Caco-2 (cell line): ENCODE data around the gene MN1. TPM values are rescaled to one million over a fixed set of nuclear protein-coding genes. Genes with fewer than 3 reads are reported as not detected.
A peak's percentile ranks its signal among the peaks of the same experiment; 100 is the strongest.

ENCODE experiments used
- BruUV-seq: library from RNA; stranded (reverse); fragments of 400-500 nt; replicated peaks from 2 replicates; lab custom pipeline; 2021; lab: Mats Ljungman, UMichigan
- CTCF ChIA-PET: fragments of 300-600 bp; sonication (Branson Sonifier 250); formaldehyde crosslinking; loops from one replicate; lab custom pipeline; 2022; ENCODE audit warnings: antibody characterized with exemption; lab: Charles Lee
- POLR2A ChIA-PET: fragments of 300-600 bp; sonication (Branson Sonifier 250); formaldehyde crosslinking; loops from one replicate; lab custom pipeline; 2022; ENCODE audit warnings: antibody characterized with exemption; lab: Charles Lee
- DNase-seq, 2 experiments: peaks; one replicate each; pipeline versions ENCODE4 v3.0.0 to v3.0.0-alpha.2; 2020 to 2022
- H3K27me3 ChIP-seq: replicated peaks from 2 replicates; pipeline ENCODE4 v1.6.0; 2011; ENCODE audit warnings: low read length; ENCODE audit not compliant: control insufficient read depth, insufficient read depth
- H3K36me3 ChIP-seq: 2 replicates; pipeline ENCODE4 v1.5.1; 2011; ENCODE audit warnings: low read length; ENCODE audit not compliant: control insufficient read depth, insufficient read depth
- H3K4me1 ChIP-seq: fragments of 250-450 bp; sonication (Bioruptor Pico); 2 replicates; pipeline ENCODE4 v1.5.1; 2020; ENCODE audit warnings: mild to moderate bottlenecking
- H3K4me3 ChIP-seq: 2 replicates; pipeline ENCODE4 v1.5.1; 2011; ENCODE audit warnings: low read depth, mild to moderate bottlenecking, control low read depth, low read length
- H3K9me3 ChIP-seq: fragments of 250-450 bp; sonication (Bioruptor Pico); 2 replicates; pipeline ENCODE4 v1.5.1; 2020; ENCODE audit warnings: mild to moderate bottlenecking, moderate library complexity
- H3K27ac Mint-ChIP-seq: one replicate; pipeline ENCODE4 v1.8.0; 2022; ENCODE audit warnings: mixed read lengths; ENCODE audit not compliant: unreplicated experiment
- H3K27me3 Mint-ChIP-seq: one replicate; pipeline ENCODE4 v1.8.0; 2022; ENCODE audit warnings: mixed read lengths; ENCODE audit not compliant: insufficient read depth, unreplicated experiment
- H3K36me3 Mint-ChIP-seq: one replicate; pipeline ENCODE4 v1.8.0; 2022; ENCODE audit warnings: mild to moderate bottlenecking, mixed read lengths; ENCODE audit not compliant: insufficient read depth, unreplicated experiment
- H3K4me1 Mint-ChIP-seq: one replicate; pipeline ENCODE4 v1.8.0; 2022; ENCODE audit warnings: low read depth, mixed read lengths; ENCODE audit not compliant: unreplicated experiment
- H3K4me3 Mint-ChIP-seq: one replicate; pipeline ENCODE4 v1.8.0; 2022; ENCODE audit warnings: mild to moderate bottlenecking, moderate library complexity, mixed read lengths; ENCODE audit not compliant: unreplicated experiment
- H3K9me3 Mint-ChIP-seq: one replicate; pipeline ENCODE4 v1.8.0; 2022; ENCODE audit warnings: mixed read lengths; ENCODE audit not compliant: unreplicated experiment
- intact Hi-C: fragments of 100-400 bp; cut with micrococcal nuclease; formaldehyde crosslinking; loops from one replicate; pipeline ENCODE4 v1.10.0; 2022; ENCODE audit not compliant: unreplicated experiment
- total RNA-seq: library from RNA; stranded (reverse); gene quantifications from 2 replicates; pipeline ENCODE4 v1.2.3, GENCODE V29; 2022
- TF ChIP-seq, protein P1 (sequence below), 2 experiments: fragments of 200-600 bp in 1 of 2; IDR thresholded peaks; 1 replicate in 1 of 2; 2 replicates in 1 of 2; pipeline versions ENCODE4 v1.5.1 to v1.8.0; 2011 to 2022; ENCODE audit warnings: antibody characterized with exemption in 1 of 2, control low read depth in 1 of 2, inconsistent platforms in 1 of 2, low read depth in 1 of 2, low read length in 1 of 2, mild to moderate bottlenecking in 1 of 2, moderate library complexity in 1 of 2; ENCODE audit not compliant: insufficient read depth in 1 of 2, severe bottlenecking in 1 of 2, unreplicated experiment in 1 of 2

MN1 gene
- total RNA-seq, 1 experiment from 2014 or later, result 0.32 TPM

DNA sequence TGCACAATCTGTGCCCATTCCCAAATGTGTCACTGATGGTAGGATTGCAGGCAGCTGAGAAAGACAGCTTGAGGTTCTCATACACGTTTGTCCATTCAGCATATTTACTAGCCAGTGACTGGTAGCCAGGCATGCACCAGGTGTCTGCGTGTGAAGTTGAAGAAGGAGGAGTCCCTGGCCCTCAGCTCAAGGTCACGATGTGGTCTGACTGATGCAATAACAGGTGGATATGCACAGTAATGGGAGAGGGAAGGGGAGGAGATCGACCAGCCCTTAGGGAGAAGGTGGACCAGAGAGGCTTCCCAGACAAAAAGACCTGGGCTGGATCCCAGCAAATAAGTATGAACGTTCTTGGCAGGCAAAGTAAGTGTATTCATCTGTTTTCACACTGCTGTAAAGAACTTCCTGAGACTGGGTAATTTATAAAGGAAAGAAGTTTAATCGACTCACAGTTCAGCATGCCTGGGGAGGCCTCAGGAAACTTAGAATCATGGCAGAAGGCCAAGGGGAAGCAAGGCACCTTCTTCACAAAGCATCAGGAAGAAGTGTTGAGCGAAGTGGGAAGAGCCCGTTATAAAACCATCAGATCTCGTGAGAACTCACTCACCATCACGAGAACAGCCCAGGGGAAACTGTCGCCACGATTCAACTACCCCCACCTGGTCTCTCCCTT, 96.0 kb downstream of the MN1 start:
- Histone ChIP-seq H3K4me3 (no peak overlapping the region), H3K4me1 (no peaks in the 10 kb centered on the region), H3K9me3 (no peaks in the 10 kb centered on the region), H3K36me3 (no peaks in the 10 kb centered on the region), H3K27me3 (no peaks in the 10 kb centered on the region)
- peak overlapping the region; percentile 31 for H3K27ac Mint-ChIP-seq
- H3K9me3 Mint-ChIP-seq, result no peaks in the 10 kb centered on the region
- TF ChIP-seq, protein P1, sequence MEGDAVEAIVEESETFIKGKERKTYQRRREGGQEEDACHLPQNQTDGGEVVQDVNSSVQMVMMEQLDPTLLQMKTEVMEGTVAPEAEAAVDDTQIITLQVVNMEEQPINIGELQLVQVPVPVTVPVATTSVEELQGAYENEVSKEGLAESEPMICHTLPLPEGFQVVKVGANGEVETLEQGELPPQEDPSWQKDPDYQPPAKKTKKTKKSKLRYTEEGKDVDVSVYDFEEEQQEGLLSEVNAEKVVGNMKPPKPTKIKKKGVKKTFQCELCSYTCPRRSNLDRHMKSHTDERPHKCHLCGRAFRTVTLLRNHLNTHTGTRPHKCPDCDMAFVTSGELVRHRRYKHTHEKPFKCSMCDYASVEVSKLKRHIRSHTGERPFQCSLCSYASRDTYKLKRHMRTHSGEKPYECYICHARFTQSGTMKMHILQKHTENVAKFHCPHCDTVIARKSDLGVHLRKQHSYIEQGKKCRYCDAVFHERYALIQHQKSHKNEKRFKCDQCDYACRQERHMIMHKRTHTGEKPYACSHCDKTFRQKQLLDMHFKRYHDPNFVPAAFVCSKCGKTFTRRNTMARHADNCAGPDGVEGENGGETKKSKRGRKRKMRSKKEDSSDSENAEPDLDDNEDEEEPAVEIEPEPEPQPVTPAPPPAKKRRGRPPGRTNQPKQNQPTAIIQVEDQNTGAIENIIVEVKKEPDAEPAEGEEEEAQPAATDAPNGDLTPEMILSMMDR (IDR thresholded peaks at IDR 0.05; ENCODE audit: insufficient read depth in 1 of 2, low read depth in 1 of 2, low read length in 1 of 2, severe bottlenecking in 1 of 2, unreplicated experiment in 1 of 2), result no peak
- no TSS peak for BruUV-seq
- POLR2A ChIA-PET, result no interaction called here
- no peaks in the 10 kb centered on the region for H3K27me3 Mint-ChIP-seq
- CTCF ChIA-PET, result no interaction called here
- intact Hi-C loops, result no loop called here
- DNase-seq, result no peak
- H3K4me3 Mint-ChIP-seq, result no peak overlapping the region
- no peaks in the 10 kb centered on the region for H3K36me3 Mint-ChIP-seq
- H3K4me1 Mint-ChIP-seq, result no peaks in the 10 kb centered on the region

GRCh38 chr22:27704581-27704980, 97.0 kb downstream of the MN1 start:
- DNase-seq, result no peak
- Mint-ChIP-seq H3K4me3 (no peak overlapping the region), H3K27ac (no peak overlapping the region), H3K27me3 (no peaks in the 10 kb centered on the region), H3K4me1 (no peaks in the 10 kb centered on the region), H3K36me3 (no peaks in the 10 kb centered on the region), H3K9me3 (no peaks in the 10 kb centered on the region)
- Histone ChIP-seq H3K9me3 (no peaks in the 10 kb centered on the region), H3K4me1 (no peaks in the 10 kb centered on the region), H3K36me3 (no peaks in the 10 kb centered on the region), H3K27me3 (no peaks in the 10 kb centered on the region), H3K4me3 (no peak overlapping the region)
- CTCF ChIA-PET, result no interaction called here
- POLR2A ChIA-PET, result no interaction called here
- no TSS peak for BruUV-seq
- TF ChIP-seq, protein P1 (IDR thresholded peaks at IDR 0.05; ENCODE audit: insufficient read depth in 1 of 2, low read depth in 1 of 2, low read length in 1 of 2, severe bottlenecking in 1 of 2, unreplicated experiment in 1 of 2), result no peak
- intact Hi-C loops, result no loop called here

DNA sequence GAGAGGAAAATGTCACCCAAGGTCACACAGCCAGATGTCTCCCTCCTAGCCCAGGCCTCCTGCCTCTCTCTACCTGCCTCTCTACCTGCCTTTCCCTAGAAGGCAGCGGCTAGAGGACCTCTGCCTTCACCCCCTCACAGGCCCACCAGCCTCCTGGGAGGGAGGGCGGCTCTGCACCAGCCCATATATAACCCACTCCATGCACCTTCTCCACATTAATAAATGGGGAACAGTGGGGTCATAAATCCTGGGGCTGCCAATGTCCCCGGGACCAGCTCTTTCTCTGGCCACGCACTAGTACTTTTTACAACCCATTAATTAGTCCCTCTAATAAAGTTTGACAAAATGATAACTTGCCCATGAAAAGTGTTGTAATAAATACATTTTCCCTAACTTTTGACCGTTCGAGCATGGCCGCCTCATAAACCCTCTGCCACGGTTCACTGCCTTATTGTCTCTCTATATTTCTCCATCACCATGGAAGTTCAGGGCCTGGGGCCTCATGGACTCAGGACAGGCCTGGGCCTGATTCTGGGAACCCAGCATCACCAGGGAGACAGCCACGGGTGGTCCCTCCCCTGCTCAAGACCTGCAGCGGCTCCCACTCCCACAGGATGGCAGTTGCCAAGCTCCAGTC, 102.1 kb downstream of the MN1 start:
- no TSS peak for BruUV-seq
- Mint-ChIP-seq H3K9me3 (peaks cover 10% of the 10 kb centered on the region), H3K27me3 (peaks cover 2% of the 10 kb centered on the region), H3K36me3 (no peaks in the 10 kb centered on the region), H3K4me3 (no peak overlapping the region), H3K4me1 (no peaks in the 10 kb centered on the region), H3K27ac (no peak overlapping the region)
- no peaks in the 10 kb centered on the region for H3K36me3 ChIP-seq
- H3K27me3 ChIP-seq, result no peaks in the 10 kb centered on the region
- TF ChIP-seq, protein P1 (IDR thresholded peaks at IDR 0.05; ENCODE audit: insufficient read depth in 1 of 2, low read depth in 1 of 2, low read length in 1 of 2, severe bottlenecking in 1 of 2, unreplicated experiment in 1 of 2), result no peak
- H3K4me3 ChIP-seq, result no peak overlapping the region
- ChIA-PET CTCF (interaction anchor here (0.5 kb wide), 2 partner anchors 102 to 145 kb away, joined by 4 to 6 read pairs; no protein-coding TSS in a partner anchor), POLR2A (no interaction called here)
- H3K9me3 ChIP-seq, result peaks cover 10% of the 10 kb centered on the region; the same call in 1 of the 2 replicates
- intact Hi-C loops, result no loop called here
- H3K4me1 ChIP-seq, result no peaks in the 10 kb centered on the region
- no peak for DNase-seq
